GM12878 (cell line): ENCODE measurements around the gene TMEM181. TPM values are rescaled to one million over a fixed set of nuclear protein-coding genes. Genes with fewer than 3 reads are reported as not detected.

ENCODE experiments used
- ATF7 ChIP-seq: fragments of 450-650 bp; IDR thresholded peaks from 2 replicates; pipeline ENCODE4 v1.6.1; 2016; ENCODE audit warnings: low read depth, mild to moderate bottlenecking
- CHD2 ChIP-seq: IDR thresholded peaks from 2 replicates; pipeline ENCODE4 v1.6.1; 2011; ENCODE audit warnings: low read depth, low read length, improper control_type of control experiment, borderline replicate concordance
- CREB1 ChIP-seq: IDR thresholded peaks from 2 replicates; pipeline ENCODE4 v1.6.1; 2012; ENCODE audit warnings: low read depth, mild to moderate bottlenecking, inconsistent platforms
- CREM ChIP-seq: IDR thresholded peaks from 2 replicates; pipeline ENCODE4 v1.6.1; 2014; ENCODE audit warnings: antibody characterized with exemption, low read depth
- EGR1 ChIP-seq, 2 experiments: IDR thresholded peaks; 1 replicate in 1 of 2; 2 replicates in 1 of 2; pipeline ENCODE4 v1.6.1; 2011 to 2012; ENCODE audit warnings: low read depth in 2 of 2, low read length in 2 of 2, borderline replicate concordance in 1 of 2, mild to moderate bottlenecking in 1 of 2, moderate library complexity in 1 of 2
- ETV6 ChIP-seq, 2 experiments: fragments of 450-650 bp in 1 of 2; IDR thresholded peaks in 1 of 2; conservative IDR thresholded peaks in 1 of 2; 2 replicates each; pipeline ENCODE4 v1.6.1; 2014; ENCODE audit warnings: antibody characterized with exemption in 1 of 2, borderline replicate concordance in 1 of 2, low read depth in 1 of 2, mild to moderate bottlenecking in 1 of 2, moderate library complexity in 1 of 2
- NR2F1 ChIP-seq: fragments of 450-650 bp; conservative IDR thresholded peaks from 2 replicates; pipeline ENCODE4 v1.6.1; 2017; ENCODE audit warnings: mild to moderate bottlenecking
- polyA plus RNA-seq, 11 experiments: library from polyadenylated mRNA; depleted of rRNA in 4 of 11; unstranded in 6 of 11; stranded (reverse) in 5 of 11; fragments of >200 nt; fragmentation: Nextera tagmentation in 4 of 11; fragmentation: Illumina TruSeq in 1 of 11; extraction: Ambion mirVana in 4 of 11; extraction: Trizol in 1 of 11; gene quantifications; 1 replicate in 1 of 11; 2 replicates in 10 of 11; pipeline versions ENCODE4 v1.2.1 to v1.2.3, GENCODE V29; 2011 to 2016; ENCODE audit warnings: inconsistent platforms in 2 of 11, missing spikeins in 2 of 11, low read depth in 1 of 11
- total RNA-seq, 4 experiments: library from RNA; depleted of rRNA in 3 of 4; stranded (reverse); fragments of >200 nt in 3 of 4; fragmentation: Illumina TruSeq in 1 of 4; extraction: Trizol in 1 of 4; gene quantifications; 2 replicates each; pipeline versions ENCODE4 v1.2.1 to v1.2.3, GENCODE V29; 2013 to 2021
- TF ChIP-seq, protein P1 (sequence below): fragments of 450-650 bp; IDR thresholded peaks from 2 replicates; pipeline ENCODE4 v1.6.1; 2017; ENCODE audit warnings: mild to moderate bottlenecking, low read depth, inconsistent platforms; ENCODE audit not compliant: poor library complexity, severe bottlenecking
- TF ChIP-seq, protein P2 (sequence below): fragments of 450-650 bp; IDR thresholded peaks from 2 replicates; pipeline ENCODE4 v1.6.1; 2017; ENCODE audit warnings: antibody characterized with exemption, mild to moderate bottlenecking, moderate library complexity
- TF ChIP-seq, protein P3 (sequence below): fragments of 450-650 bp; IDR thresholded peaks from 2 replicates; pipeline ENCODE4 v1.6.1; 2016; ENCODE audit warnings: mild to moderate bottlenecking
- TF ChIP-seq, protein P4 (sequence below): IDR thresholded peaks from 2 replicates; pipeline ENCODE4 v1.6.1; 2012; ENCODE audit warnings: low read depth, low read length, improper control_type of control experiment

TMEM181 gene
- total and polyA plus RNA-seq, 10 of the 15 experiments (the other 5 are each of a cell fraction or from before 2014, with no cell fraction given) = 1.5 to 7.9 (median 5.2) TPM

DNA sequence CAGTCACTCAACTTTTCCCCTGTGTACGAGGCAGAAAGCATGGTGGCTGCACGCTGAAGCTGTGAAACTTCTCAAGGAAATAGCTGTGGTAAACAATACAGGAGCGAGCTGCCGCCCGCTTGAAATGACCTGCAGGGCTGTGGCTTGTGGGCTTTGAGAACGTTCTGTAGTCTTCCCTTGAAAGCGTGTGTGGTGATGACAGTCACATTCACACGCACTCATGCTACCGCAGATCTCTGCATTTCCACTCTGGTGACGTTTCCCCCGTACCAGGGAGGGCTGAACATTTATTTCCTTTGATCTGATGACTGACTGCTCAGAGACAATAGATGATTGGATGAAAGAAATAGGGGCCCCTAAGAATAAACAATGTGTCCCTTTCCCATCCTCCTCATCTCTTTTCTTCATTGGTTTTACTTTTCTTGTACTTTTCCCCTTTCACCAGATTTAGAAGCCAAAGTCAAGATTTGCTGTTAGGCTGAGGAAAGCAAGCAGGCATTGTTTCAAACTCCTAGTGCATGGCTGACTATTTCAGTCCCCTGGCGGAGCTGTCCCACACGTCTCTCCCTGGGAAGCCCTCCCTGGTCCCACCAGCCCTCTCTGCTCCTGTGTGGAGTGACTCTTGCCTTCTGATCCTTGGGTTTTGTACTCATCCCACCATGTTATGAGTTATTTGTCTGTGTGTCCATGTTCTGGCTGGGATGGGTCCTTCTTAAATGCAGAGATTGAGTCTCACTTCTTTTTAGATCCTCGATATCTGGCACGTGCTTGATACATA lies 93.9 kb downstream of the TMEM181 start (continued):
- TF ChIP-seq, protein P1, sequence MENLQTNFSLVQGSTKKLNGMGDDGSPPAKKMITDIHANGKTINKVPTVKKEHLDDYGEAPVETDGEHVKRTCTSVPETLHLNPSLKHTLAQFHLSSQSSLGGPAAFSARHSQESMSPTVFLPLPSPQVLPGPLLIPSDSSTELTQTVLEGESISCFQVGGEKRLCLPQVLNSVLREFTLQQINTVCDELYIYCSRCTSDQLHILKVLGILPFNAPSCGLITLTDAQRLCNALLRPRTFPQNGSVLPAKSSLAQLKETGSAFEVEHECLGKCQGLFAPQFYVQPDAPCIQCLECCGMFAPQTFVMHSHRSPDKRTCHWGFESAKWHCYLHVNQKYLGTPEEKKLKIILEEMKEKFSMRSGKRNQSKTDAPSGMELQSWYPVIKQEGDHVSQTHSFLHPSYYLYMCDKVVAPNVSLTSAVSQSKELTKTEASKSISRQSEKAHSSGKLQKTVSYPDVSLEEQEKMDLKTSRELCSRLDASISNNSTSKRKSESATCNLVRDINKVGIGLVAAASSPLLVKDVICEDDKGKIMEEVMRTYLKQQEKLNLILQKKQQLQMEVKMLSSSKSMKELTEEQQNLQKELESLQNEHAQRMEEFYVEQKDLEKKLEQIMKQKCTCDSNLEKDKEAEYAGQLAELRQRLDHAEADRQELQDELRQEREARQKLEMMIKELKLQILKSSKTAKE = peak; percentile 59
- TF ChIP-seq CREB1 = peak; percentile 90
- TF ChIP-seq NR2F1 = 0 out of 2 replicates have a peak, but pooled peaks have one; percentile 45
- TF ChIP-seq CHD2 = peak; percentile 80
- 0 out of 3 replicates have a peak, but pooled peaks of 1 of the 2 experiments have one; percentile 20 for TF ChIP-seq EGR1 (IDR thresholded peaks at IDR 0.05; ENCODE audit: borderline replicate concordance in 1 of 2, low read depth in 2 of 2, low read length in 2 of 2)
- TF ChIP-seq, protein P2, sequence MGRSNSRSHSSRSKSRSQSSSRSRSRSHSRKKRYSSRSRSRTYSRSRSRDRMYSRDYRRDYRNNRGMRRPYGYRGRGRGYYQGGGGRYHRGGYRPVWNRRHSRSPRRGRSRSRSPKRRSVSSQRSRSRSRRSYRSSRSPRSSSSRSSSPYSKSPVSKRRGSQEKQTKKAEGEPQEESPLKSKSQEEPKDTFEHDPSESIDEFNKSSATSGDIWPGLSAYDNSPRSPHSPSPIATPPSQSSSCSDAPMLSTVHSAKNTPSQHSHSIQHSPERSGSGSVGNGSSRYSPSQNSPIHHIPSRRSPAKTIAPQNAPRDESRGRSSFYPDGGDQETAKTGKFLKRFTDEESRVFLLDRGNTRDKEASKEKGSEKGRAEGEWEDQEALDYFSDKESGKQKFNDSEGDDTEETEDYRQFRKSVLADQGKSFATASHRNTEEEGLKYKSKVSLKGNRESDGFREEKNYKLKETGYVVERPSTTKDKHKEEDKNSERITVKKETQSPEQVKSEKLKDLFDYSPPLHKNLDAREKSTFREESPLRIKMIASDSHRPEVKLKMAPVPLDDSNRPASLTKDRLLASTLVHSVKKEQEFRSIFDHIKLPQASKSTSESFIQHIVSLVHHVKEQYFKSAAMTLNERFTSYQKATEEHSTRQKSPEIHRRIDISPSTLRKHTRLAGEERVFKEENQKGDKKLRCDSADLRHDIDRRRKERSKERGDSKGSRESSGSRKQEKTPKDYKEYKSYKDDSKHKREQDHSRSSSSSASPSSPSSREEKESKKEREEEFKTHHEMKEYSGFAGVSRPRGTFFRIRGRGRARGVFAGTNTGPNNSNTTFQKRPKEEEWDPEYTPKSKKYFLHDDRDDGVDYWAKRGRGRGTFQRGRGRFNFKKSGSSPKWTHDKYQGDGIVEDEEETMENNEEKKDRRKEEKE = no peak
- TF ChIP-seq ETV6 (conservative IDR thresholded peaks at IDR 0.05 in 1 of 2, IDR thresholded peaks at IDR 0.05 in 1 of 2; ENCODE audit: borderline replicate concordance in 1 of 2, low read depth in 1 of 2) = peak in 1 of 2 experiments; percentile 87; a peak in 2 of 4 replicates
- TF ChIP-seq, protein P3, sequence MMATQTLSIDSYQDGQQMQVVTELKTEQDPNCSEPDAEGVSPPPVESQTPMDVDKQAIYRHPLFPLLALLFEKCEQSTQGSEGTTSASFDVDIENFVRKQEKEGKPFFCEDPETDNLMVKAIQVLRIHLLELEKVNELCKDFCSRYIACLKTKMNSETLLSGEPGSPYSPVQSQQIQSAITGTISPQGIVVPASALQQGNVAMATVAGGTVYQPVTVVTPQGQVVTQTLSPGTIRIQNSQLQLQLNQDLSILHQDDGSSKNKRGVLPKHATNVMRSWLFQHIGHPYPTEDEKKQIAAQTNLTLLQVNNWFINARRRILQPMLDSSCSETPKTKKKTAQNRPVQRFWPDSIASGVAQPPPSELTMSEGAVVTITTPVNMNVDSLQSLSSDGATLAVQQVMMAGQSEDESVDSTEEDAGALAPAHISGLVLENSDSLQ = peak; percentile 97
- peak; percentile 92 for TF ChIP-seq CREM
- TF ChIP-seq, protein P4, sequence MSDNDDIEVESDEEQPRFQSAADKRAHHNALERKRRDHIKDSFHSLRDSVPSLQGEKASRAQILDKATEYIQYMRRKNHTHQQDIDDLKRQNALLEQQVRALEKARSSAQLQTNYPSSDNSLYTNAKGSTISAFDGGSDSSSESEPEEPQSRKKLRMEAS = peak; percentile 15; the same call in 1 of the 2 replicates
- TF ChIP-seq ATF7 = peak; percentile 93
